ENCODE measurements around the gene MAN1C1.

- TF ChIP-seq EP300 (IDR thresholded peaks at IDR 0.05; ENCODE audit: borderline replicate concordance) (no peak), YY1 (IDR thresholded peaks at IDR 0.05; ENCODE audit: low read depth) (no peak), CREB1 (IDR thresholded peaks at IDR 0.05; ENCODE audit: low read depth) (no peak), REST (IDR thresholded peaks at IDR 0.05; ENCODE audit: low read depth) (no peak), EGR1 (IDR thresholded peaks at IDR 0.05) (no peak), MAX (IDR thresholded peaks at IDR 0.05) (0 out of 2 replicates have a peak, but pooled peaks have one; percentile 29), RAD21 (IDR thresholded peaks at IDR 0.05; ENCODE audit: low read depth) (peak; percentile 92), NFIC (IDR thresholded peaks at IDR 0.05) (no peak)
These were observed 194.0 kb downstream of the MAN1C1 start for GRCh38 chr1:25810341-25811299.
